ENCODE data around the gene NUAK2. TPM values are rescaled to one million over a fixed set of nuclear protein-coding genes. Genes with fewer than 3 reads are reported as not detected.

The NUAK2 gene
- 30.1 and 34.1 TPM in 2 replicates for total RNA-seq

DNA sequence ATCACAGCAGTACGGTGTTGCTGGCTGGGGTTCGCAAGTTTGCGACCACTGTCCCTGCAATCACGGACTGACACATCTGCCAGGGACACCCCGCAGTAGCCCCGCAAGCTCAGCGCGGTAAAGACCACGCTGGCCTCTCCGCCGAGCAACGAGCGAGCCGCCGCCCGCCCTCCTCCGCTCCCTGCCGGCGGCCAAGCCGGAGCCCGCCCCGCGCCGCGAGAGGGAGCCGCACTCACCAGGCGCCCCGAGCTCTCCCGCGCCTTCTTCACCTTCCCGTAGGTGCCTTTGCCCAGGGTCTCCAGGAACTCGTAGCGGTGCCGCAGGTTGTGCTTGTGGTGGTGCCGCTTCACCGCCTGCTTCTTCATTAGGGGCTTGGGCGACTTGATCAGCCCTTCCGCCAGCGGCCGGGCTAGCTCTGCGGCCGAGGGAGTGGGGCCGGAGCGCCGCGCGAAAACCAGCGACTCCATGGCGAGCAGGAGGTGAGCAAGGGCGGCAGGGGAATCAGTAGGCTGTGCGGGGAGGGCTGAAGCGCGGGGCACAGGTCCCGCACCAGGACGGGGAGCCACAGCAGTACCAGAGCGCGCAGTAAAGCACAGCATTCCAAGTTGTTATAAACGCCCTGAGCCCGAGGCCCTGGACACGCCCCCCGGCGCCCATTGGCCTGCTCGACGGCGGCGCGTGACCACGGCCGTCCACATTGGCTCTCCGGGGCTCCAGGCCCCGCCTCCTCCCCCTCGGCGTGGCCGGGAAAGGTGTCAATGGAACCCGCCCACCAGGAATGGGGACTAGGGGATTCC is at the start of gene NUAK2:
Gene NUAK2 (minus strand): TSS at position 584 of the 797 bp plus-strand sequence. CDS start 117 bp downstream, at position 467.

DNA sequence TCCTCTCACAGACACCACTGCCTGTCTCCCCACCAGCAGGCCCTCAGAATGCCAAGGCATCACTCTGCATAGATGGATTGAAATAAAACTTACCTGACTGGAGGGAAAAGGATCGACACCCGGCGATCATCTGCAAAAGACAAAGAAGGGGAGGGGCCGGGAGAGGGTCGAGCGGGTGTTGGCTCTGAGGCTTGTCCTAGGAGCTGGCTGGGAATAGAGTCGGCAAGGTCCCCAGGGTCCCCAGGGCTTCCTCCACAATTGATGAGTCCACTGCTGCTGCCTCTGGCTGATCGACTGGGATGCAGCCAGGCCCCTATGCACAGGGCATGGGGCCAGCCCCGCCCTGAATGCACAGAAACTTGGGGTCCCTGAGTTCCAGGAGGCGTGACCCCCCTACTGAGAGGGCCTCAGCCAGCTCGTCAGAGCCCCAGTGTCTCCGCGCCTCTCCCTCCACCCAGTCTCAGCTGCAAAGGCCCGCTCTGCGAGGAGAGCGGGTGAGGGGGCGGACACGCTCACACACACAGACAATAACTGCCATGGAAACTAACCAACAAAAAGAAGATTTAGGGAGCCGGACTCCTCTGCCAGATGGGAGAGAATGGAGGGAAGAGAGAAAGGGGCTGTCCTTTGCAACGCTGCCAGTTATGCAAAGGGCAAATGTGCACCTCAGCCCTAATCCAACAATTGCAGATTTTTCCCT is 35.0 kb upstream of the NUAK2 start, which contains the start of gene KLHDC8A:
Gene KLHDC8A (minus strand): TSS at position 483 of the 700 bp plus-strand sequence. CDS start 13,318 bp downstream, outside the sequence.

Other genes starting within 250 kb of the NUAK2 start
- gene TMEM81, start 237.3 kb downstream of the NUAK2 start, total RNA-seq, result 0.89 and 1.5 TPM in 2 replicates
- 8.1 and 11.2 TPM in 2 replicates for gene RBBP5, start 199.8 kb downstream of the NUAK2 start, total RNA-seq
- gene DSTYK, start 110.0 kb downstream of the NUAK2 start, total RNA-seq, result 6.4 and 9.8 TPM in 2 replicates
- 3.0 and 5.2 TPM in 2 replicates for gene TMCC2, start 93.8 kb downstream of the NUAK2 start, total RNA-seq
- gene KLHDC8A, start 35.2 kb upstream of the NUAK2 start, total RNA-seq, result 1.0 and 1.3 TPM in 2 replicates
- gene LEMD1, start 100.3 kb upstream of the NUAK2 start, total RNA-seq, result 3.8 TPM in 1 of 2 replicates, not detected in the other
- gene BLACAT1, start 134.3 kb upstream of the NUAK2 start, total RNA-seq, result under 0.01 and 0.63 TPM in 2 replicates
- gene CDK18, start 182.9 kb upstream of the NUAK2 start, total RNA-seq, result 3.3 and 26.9 TPM in 2 replicates